HEK293T (cell line): ENCODE measurements around the gene ZNF155.

Source experiments
- CTBP1 ChIP-seq: fragments of 450-650 bp; IDR thresholded peaks from 2 replicates; pipeline ENCODE4 v1.6.1; 2016; ENCODE audit warnings: borderline replicate concordance
- FOXK2 ChIP-seq: fragments of 450-650 bp; IDR thresholded peaks from 2 replicates; pipeline ENCODE4 v1.6.1; 2016; ENCODE audit warnings: mild to moderate bottlenecking
- FOXM1 ChIP-seq: fragments of 450-650 bp; IDR thresholded peaks from 2 replicates; pipeline ENCODE4 v1.6.1; 2017; ENCODE audit warnings: mild to moderate bottlenecking, borderline replicate concordance
- SUZ12 ChIP-seq: fragments of 450-650 bp; IDR thresholded peaks from 2 replicates; pipeline ENCODE4 v1.6.1; 2016; ENCODE audit warnings: mild to moderate bottlenecking
- TARDBP ChIP-seq: fragments of 450-650 bp; IDR thresholded peaks from 2 replicates; pipeline ENCODE4 v1.6.1; 2016

GRCh38 chr19:43966079-43966694 lies 17.8 kb upstream of the ZNF155 start:
- TF ChIP-seq FOXK2 (no peak), FOXM1 (no peak), TARDBP (no peak), CTBP1 (no peak), SUZ12 (no peak)
